ENCODE measurements around the gene XXYLT1. TPM values are rescaled to one million over a fixed set of nuclear protein-coding genes. Genes with fewer than 3 reads are reported as not detected.

The XXYLT1 gene
- total and polyA plus RNA-seq, 12 donors, result 6.2 to 14.6 (median 9.3) TPM

- no peaks in the 10 kb centered on the region for H3K36me3 ChIP-seq (replicated peaks in 1 of 2)
- no peaks in the 10 kb centered on the region for H3K4me1 ChIP-seq (replicated peaks in 1 of 2)
- H3K4me3 ChIP-seq, result no peak overlapping the region
- no peaks in the 10 kb centered on the region for H3K9me3 ChIP-seq (replicated peaks in 1 of 3)
- WGBS, 4 donors, result 31 to 41% (median 33%) methylated on average over 2 of the region's 2 CpGs
- DNase-seq, result no peak
- intact Hi-C loops (cut with DNase I), result no loop called here
- no peak overlapping the region for H3K27ac ChIP-seq
- H3K27me3 ChIP-seq, result no peaks in the 10 kb centered on the region
- TF ChIP-seq CTCF (IDR thresholded peaks at IDR 0.05) (no peak), POLR2A (IDR thresholded peaks at IDR 0.05) (no peak)
Observed at GRCh38 chr3:195023576-195023975, 247.4 kb downstream of the XXYLT1 start.

- Histone ChIP-seq H3K4me3 (no peak overlapping the region), H3K27ac (no peak overlapping the region), H3K27me3 (no peaks in the 10 kb centered on the region), H3K9me3 (replicated peaks in 1 of 3) (no peaks in the 10 kb centered on the region), H3K4me1 (replicated peaks in 1 of 2) (no peaks in the 10 kb centered on the region), H3K36me3 (replicated peaks in 1 of 2) (no peaks in the 10 kb centered on the region)
- DNase-seq, result no peak
- no peak for TF ChIP-seq CTCF (IDR thresholded peaks at IDR 0.05)
- TF ChIP-seq POLR2A (IDR thresholded peaks at IDR 0.05), result no peak
- WGBS, 4 donors, result 71 to 91% (median 82%) methylated on average over 3 of the region's 3 CpGs
- intact Hi-C loops (cut with DNase I), result no loop called here
Observed at GRCh38 chr3:195021692-195022091, 249.3 kb downstream of the XXYLT1 start.

DNA sequence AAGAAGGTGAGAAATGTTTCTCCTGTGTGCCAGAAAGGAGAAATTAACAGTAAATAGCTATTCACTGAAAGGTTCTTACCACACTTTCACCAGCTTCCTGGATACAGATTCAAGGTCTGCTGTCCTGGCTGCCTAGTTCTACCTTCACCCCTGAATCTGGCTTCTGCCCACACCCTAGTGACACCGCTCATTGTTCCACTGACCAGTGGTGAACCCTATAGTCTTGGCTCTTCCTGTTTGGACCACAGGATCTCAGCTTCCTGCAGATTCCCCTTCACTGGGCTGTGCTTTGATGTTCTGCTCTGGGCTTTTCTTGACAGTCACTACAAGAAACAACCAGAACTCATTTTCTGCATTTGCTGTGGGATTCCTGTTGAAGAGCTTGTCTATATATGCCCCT, 250.0 kb downstream of the XXYLT1 start:
- Histone ChIP-seq H3K27ac (peak overlapping the region in 1 of 5 donors; percentile 66), H3K27me3 (no peaks in the 10 kb centered on the region), H3K4me3 (no peak overlapping the region), H3K9me3 (replicated peaks in 1 of 3) (no peaks in the 10 kb centered on the region), H3K4me1 (replicated peaks in 1 of 2) (no peaks in the 10 kb centered on the region), H3K36me3 (replicated peaks in 1 of 2) (no peaks in the 10 kb centered on the region)
- peak in 1 of 7 donors; percentile 24 for DNase-seq
- TF ChIP-seq CTCF (IDR thresholded peaks at IDR 0.05), result no peak
- TF ChIP-seq POLR2A (IDR thresholded peaks at IDR 0.05), result no peak
- intact Hi-C loops (cut with DNase I), result no loop called here
- 65 to 100% (median 80%) methylated on average over 1 of the region's 1 CpG for WGBS, 4 donors

GRCh38 chr3:195020185-195020584, 250.8 kb downstream of the XXYLT1 start:
- intact Hi-C loops (cut with DNase I), result no loop called here
- Histone ChIP-seq H3K27ac (peak overlapping the region in 1 of 5 donors; percentile 66), H3K36me3 (replicated peaks in 1 of 2) (no peaks in the 10 kb centered on the region), H3K9me3 (replicated peaks in 1 of 3) (no peaks in the 10 kb centered on the region), H3K4me3 (no peak overlapping the region), H3K4me1 (replicated peaks in 1 of 2) (no peaks in the 10 kb centered on the region), H3K27me3 (no peaks in the 10 kb centered on the region)
- no peak for DNase-seq
- no peak for TF ChIP-seq CTCF (IDR thresholded peaks at IDR 0.05)
- 74 to 83% (median 79%) methylated on average over 4 of the region's 4 CpGs for WGBS, 4 donors

Measured in adrenal gland (tissue), 12 donors.